ENCODE measurements around the gene VAC14.

DNA sequence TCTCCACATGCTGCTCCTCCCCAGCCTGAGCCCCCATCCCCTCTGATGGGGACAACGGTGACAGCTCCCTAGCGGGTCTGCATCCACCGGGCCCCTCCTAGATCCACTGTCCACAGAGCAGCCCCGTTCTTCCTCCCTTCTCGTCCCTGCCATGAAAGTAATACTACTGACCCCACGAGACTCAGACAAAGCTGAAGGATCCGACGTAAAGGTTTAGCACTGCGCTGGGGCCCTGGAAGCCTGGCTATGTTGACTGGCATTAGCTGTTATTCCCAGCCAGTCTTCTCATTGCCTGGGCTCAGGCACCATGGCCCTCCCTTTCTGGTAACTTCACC, 30.7 kb downstream of the VAC14 start:
- TF ChIP-seq, protein P1, sequence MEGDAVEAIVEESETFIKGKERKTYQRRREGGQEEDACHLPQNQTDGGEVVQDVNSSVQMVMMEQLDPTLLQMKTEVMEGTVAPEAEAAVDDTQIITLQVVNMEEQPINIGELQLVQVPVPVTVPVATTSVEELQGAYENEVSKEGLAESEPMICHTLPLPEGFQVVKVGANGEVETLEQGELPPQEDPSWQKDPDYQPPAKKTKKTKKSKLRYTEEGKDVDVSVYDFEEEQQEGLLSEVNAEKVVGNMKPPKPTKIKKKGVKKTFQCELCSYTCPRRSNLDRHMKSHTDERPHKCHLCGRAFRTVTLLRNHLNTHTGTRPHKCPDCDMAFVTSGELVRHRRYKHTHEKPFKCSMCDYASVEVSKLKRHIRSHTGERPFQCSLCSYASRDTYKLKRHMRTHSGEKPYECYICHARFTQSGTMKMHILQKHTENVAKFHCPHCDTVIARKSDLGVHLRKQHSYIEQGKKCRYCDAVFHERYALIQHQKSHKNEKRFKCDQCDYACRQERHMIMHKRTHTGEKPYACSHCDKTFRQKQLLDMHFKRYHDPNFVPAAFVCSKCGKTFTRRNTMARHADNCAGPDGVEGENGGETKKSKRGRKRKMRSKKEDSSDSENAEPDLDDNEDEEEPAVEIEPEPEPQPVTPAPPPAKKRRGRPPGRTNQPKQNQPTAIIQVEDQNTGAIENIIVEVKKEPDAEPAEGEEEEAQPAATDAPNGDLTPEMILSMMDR (IDR thresholded peaks at IDR 0.05): no peak
- TF ChIP-seq EZH2phosphoT487 (IDR thresholded peaks at IDR 0.05): no peak
